AG04449 (cell line): ENCODE data around the gene FBXO4.
"Not testable (repeated sequence)": the region's sequence is repeated elsewhere in the genome, so short reads cannot be mapped to it uniquely, and the experiment has no call there.

ENCODE experiments used
- CTCF ChIA-PET: fragments of 350-600 bp; formaldehyde crosslinking; extraction: SDS; loops from one replicate; lab custom pipeline; 2021; ENCODE audit warnings: antibody characterized with exemption; lab: Yijun Ruan, JAX
- POLR2A ChIA-PET: fragments of 400-600, 350-600 bp; formaldehyde crosslinking; extraction: SDS; loops from one replicate; lab custom pipeline; 2020; ENCODE audit warnings: antibody characterized with exemption, inconsistent platforms; lab: Yijun Ruan, JAX
- DNase-seq: peaks from one replicate; pipeline ENCODE4 v3.0.0-alpha.2; 2010; ENCODE audit warnings: low read depth, low spot score
- H3K4me3 ChIP-seq: 2 replicates; pipeline ENCODE4 v1.5.1; 2011; ENCODE audit warnings: low read depth, mild to moderate bottlenecking, control low read depth, low read length
- TF ChIP-seq, protein P1 (sequence below): IDR thresholded peaks from one replicate; pipeline ENCODE4 v1.5.1; 2011; ENCODE audit warnings: mild to moderate bottlenecking, moderate library complexity, low read length, control low read depth, inconsistent platforms; ENCODE audit not compliant: insufficient read depth; ENCODE audit errors: missing control alignments

Gene FBXO4

GRCh38 chr5:41927604-41928003, 2.5 kb downstream of the FBXO4 start:
- H3K4me3 ChIP-seq, result no peak overlapping the region
- POLR2A ChIA-PET, result interaction anchor here (0.7 kb wide), 1 partner anchor 10 kb away, joined by 3 read pairs; no protein-coding TSS in a partner anchor
- no peak for DNase-seq
- CTCF ChIA-PET, result interaction anchor here (1.2 kb wide), 1 partner anchor 130 kb away, joined by 4 read pairs; no protein-coding TSS in a partner anchor
- TF ChIP-seq, protein P1, sequence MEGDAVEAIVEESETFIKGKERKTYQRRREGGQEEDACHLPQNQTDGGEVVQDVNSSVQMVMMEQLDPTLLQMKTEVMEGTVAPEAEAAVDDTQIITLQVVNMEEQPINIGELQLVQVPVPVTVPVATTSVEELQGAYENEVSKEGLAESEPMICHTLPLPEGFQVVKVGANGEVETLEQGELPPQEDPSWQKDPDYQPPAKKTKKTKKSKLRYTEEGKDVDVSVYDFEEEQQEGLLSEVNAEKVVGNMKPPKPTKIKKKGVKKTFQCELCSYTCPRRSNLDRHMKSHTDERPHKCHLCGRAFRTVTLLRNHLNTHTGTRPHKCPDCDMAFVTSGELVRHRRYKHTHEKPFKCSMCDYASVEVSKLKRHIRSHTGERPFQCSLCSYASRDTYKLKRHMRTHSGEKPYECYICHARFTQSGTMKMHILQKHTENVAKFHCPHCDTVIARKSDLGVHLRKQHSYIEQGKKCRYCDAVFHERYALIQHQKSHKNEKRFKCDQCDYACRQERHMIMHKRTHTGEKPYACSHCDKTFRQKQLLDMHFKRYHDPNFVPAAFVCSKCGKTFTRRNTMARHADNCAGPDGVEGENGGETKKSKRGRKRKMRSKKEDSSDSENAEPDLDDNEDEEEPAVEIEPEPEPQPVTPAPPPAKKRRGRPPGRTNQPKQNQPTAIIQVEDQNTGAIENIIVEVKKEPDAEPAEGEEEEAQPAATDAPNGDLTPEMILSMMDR, result no peak

DNA sequence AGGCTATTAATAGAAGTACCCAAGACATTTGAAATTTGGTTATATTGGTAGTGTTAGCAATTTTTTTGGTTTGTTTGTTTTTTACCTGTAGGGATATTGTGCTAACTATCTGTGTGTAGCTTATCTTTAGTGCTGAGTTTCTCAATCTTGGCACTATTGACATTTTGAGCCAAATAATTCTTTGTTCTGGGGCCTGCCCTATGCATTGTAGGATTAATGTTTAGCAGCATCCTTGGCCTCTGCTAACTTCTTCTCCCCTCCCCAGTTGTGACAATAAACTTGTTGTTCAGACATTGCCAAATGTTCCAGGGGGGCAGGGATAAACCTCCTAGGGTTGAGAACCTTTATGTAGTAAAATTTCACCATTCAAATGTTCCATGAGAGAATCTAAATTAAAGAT, 4.0 kb downstream of the FBXO4 start:
- ChIA-PET CTCF (no interaction called here), POLR2A (no interaction called here)

GRCh38 chr5:41932770-41933169, 7.7 kb downstream of the FBXO4 start:
- DNase-seq, result no peak
- H3K4me3 ChIP-seq, result no peak overlapping the region
- POLR2A ChIA-PET, result no interaction called here
- CTCF ChIA-PET, result no interaction called here
- TF ChIP-seq, protein P1, result no peak

More for the DNA sequence above, 4.0 kb downstream of the FBXO4 start:
- TF ChIP-seq, protein P1, result no peak
- no peak for DNase-seq
- no peak overlapping the region for H3K4me3 ChIP-seq

- POLR2A ChIA-PET, result no interaction called here
- H3K4me3 ChIP-seq, result no peak overlapping the region
- no peak for DNase-seq
- CTCF ChIA-PET, result no interaction called here
- TF ChIP-seq, protein P1, result no peak
Observed at GRCh38 chr5:41935544-41935943, 10.5 kb downstream of the FBXO4 start.

GRCh38 chr5:41940641-41941040, 15.6 kb downstream of the FBXO4 start:
- no peak overlapping the region for H3K4me3 ChIP-seq
- POLR2A ChIA-PET, result no interaction called here
- TF ChIP-seq, protein P1, result no peak
- no peak for DNase-seq
- CTCF ChIA-PET, result no interaction called here

DNA sequence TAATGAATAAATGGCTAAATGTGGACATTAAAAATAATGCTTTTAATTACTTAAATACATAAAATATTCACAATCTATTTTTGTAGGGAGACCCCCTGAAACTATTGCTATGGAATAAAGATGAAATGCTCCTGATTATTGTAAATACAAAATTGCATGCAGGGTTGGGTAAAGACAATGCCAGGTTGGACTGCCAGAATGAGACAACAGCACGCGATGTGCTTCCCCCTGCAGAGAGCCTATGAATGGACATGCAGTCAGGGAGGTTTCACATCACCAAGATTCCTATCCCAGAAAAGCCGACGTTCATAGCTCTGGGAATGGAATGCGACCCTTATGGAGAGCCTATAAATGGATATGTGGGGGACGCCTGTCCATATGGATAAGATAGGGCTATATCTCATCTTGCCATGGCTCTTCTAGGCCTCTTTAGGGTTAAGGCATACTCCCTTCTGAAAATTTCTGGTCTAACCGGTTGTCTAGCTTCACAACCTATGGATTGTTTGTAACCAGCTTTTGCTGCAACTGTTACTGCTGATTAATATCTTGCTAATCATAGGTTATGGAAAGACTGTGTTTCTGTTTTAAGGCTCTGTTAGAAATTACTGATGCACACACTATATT, 20.4 kb downstream of the FBXO4 start:
- CTCF ChIA-PET, result interaction anchor here (1.2 kb wide), 1 partner anchor 89 kb away, joined by 4 read pairs; no protein-coding TSS in a partner anchor
- H3K4me3 ChIP-seq, POLR2A ChIA-PET, DNase-seq: not testable (repeated sequence)

DNA sequence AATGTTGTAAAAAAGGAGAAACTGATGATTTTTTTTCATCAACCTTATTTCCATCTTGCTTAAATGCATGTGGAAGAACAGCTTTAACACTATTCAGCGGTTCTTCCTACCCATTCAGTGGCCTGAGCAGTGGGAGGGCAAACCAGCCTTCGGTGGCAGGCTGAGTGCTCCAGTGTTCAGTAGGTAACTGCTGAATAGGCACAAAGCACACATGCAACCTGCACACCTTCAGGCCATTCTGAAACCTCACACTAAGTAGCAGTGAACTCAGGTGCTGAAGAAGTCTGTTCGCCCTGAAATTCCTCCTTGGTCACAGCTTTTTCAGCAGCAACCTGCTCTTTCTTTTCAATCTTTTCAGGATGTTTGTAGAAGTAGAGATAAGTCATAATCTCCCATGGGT, 26.1 kb downstream of the FBXO4 start:
- ChIA-PET CTCF (no interaction called here), POLR2A (no interaction called here)
- no peak for DNase-seq
- H3K4me3 ChIP-seq, result no peak overlapping the region
- TF ChIP-seq, protein P1, result no peak
